Measurements from ENCODE around the gene IL25.
"Not testable (repeated sequence)": the region's sequence is repeated elsewhere in the genome, so short reads cannot be mapped to it uniquely, and the experiment has no call there.

IL25 gene

GRCh38 chr14:23405096-23405495 lies 32.5 kb downstream of the IL25 start:
- Histone ChIP-seq H3K27ac (no peak overlapping the region), H3K4me3 (no peak overlapping the region)

- Histone ChIP-seq H3K4me3 (no peak overlapping the region), H3K27ac (no peak overlapping the region)
These were observed 33.0 kb downstream of the IL25 start for GRCh38 chr14:23405516-23406025.

- no peak overlapping the region for H3K4me3 ChIP-seq
- H3K27ac ChIP-seq = no peak overlapping the region
These were observed 33.6 kb downstream of the IL25 start for GRCh38 chr14:23406244-23406643.

- Histone ChIP-seq H3K27ac (no peak overlapping the region), H3K4me3 (no peak overlapping the region)
These were observed 34.2 kb downstream of the IL25 start for GRCh38 chr14:23406725-23407355.

GRCh38 chr14:23407516-23408306 lies 35.1 kb downstream of the IL25 start, which contains the start of gene MYH6:
Gene MYH6, minus strand, starts transcription at chr14:23408273. Its CDS starts 1,050 bp downstream, at chr14:23407223.
- Histone ChIP-seq H3K27ac (no peak within 1 kb of the TSS), H3K4me3 (no peak within 1 kb of the TSS)

- H3K27ac ChIP-seq = no peak overlapping the region
- no peak overlapping the region for H3K4me3 ChIP-seq
These were observed 35.7 kb downstream of the IL25 start for GRCh38 chr14:23408307-23408630.

GRCh38 chr14:23409475-23409874 lies 36.9 kb downstream of the IL25 start:
- H3K4me3 ChIP-seq = no peak overlapping the region
- no peak overlapping the region for H3K27ac ChIP-seq

GRCh38 chr14:23409966-23410635 lies 37.5 kb downstream of the IL25 start:
- Histone ChIP-seq H3K4me3 (no peak overlapping the region), H3K27ac (no peak overlapping the region)

- no peak overlapping the region for H3K27ac ChIP-seq
- no peak overlapping the region for H3K4me3 ChIP-seq
These were observed 39.2 kb downstream of the IL25 start for GRCh38 chr14:23411563-23412525.

- no peak overlapping the region for H3K27ac ChIP-seq
- no peak overlapping the region for H3K4me3 ChIP-seq
These were observed 41.1 kb downstream of the IL25 start for GRCh38 chr14:23413681-23414080.

- H3K4me3 ChIP-seq = no peak overlapping the region
These were observed 41.6 kb downstream of the IL25 start for GRCh38 chr14:23414254-23414653.

GRCh38 chr14:23414906-23415820 lies 42.6 kb downstream of the IL25 start:
- no peak overlapping the region for H3K4me3 ChIP-seq
- no peak overlapping the region for H3K27ac ChIP-seq

More at GRCh38 chr14:23414254-23414653, 41.6 kb downstream of the IL25 start:
- H3K27ac ChIP-seq = no peak overlapping the region

GRCh38 chr14:23415821-23416778 lies 43.5 kb downstream of the IL25 start:
- H3K27ac ChIP-seq = no peak overlapping the region
- no peak overlapping the region for H3K4me3 ChIP-seq

GRCh38 chr14:23416801-23417200 lies 44.2 kb downstream of the IL25 start:
- Histone ChIP-seq H3K27ac (no peak overlapping the region), H3K4me3 (no peak overlapping the region)

- H3K4me3 ChIP-seq, H3K27ac ChIP-seq: not testable (repeated sequence)
These were observed 44.7 kb downstream of the IL25 start for GRCh38 chr14:23417269-23417668.

GRCh38 chr14:23418021-23418420 lies 45.4 kb downstream of the IL25 start:
- H3K27ac ChIP-seq = no peak overlapping the region
- no peak overlapping the region for H3K4me3 ChIP-seq

GRCh38 chr14:23419646-23420045 lies 47.0 kb downstream of the IL25 start:
- H3K27ac ChIP-seq, H3K4me3 ChIP-seq: not testable (repeated sequence)
